MG63 (cell line): ENCODE results near the gene NOBOX. TPM values are rescaled to one million over a fixed set of nuclear protein-coding genes. Genes with fewer than 3 reads are reported as not detected.
"Not testable (repeated sequence)": the region's sequence is repeated elsewhere in the genome, so short reads cannot be mapped to it uniquely, and the experiment has no call there.

Source experiments
- DNase-seq: peaks from one replicate; pipeline ENCODE4 v3.0.0-alpha.2; 2020
- H3K27me3 ChIP-seq: fragments of 250-450 bp; sonication (Bioruptor Pico); 2 replicates; pipeline ENCODE4 v1.5.1; 2020; ENCODE audit warnings: mild to moderate bottlenecking, moderate library complexity
- H3K36me3 ChIP-seq: fragments of 250-450 bp; sonication (Bioruptor Pico); 2 replicates; pipeline ENCODE4 v1.5.1; 2020; ENCODE audit warnings: mild to moderate bottlenecking, moderate library complexity
- H3K4me3 ChIP-seq: fragments of 250-450 bp; sonication (Bioruptor Pico); 2 replicates; pipeline ENCODE4 v1.5.1; 2020; ENCODE audit warnings: mild to moderate bottlenecking, moderate library complexity
- H3K9me3 ChIP-seq: fragments of 250-450 bp; sonication (Bioruptor Pico); 2 replicates; pipeline ENCODE4 v1.5.1; 2020; ENCODE audit warnings: mild to moderate bottlenecking, moderate library complexity
- total RNA-seq: library from RNA; depleted of rRNA; stranded (reverse); fragments of >200 nt; shearing (Covaris generic); gene quantifications from 2 replicates; pipeline ENCODE4 v1.2.3, GENCODE V29; 2014; ENCODE audit warnings: low replicate concordance; rRNA removed

NOBOX gene
- total RNA-seq, 1 experiment from 2014 or later = not detected

GRCh38 chr7:144356860-144357259 is 46.6 kb downstream of the NOBOX start:
- not testable (repeated sequence) for H3K4me3 ChIP-seq, H3K36me3 ChIP-seq, DNase-seq, H3K27me3 ChIP-seq, H3K9me3 ChIP-seq

DNA sequence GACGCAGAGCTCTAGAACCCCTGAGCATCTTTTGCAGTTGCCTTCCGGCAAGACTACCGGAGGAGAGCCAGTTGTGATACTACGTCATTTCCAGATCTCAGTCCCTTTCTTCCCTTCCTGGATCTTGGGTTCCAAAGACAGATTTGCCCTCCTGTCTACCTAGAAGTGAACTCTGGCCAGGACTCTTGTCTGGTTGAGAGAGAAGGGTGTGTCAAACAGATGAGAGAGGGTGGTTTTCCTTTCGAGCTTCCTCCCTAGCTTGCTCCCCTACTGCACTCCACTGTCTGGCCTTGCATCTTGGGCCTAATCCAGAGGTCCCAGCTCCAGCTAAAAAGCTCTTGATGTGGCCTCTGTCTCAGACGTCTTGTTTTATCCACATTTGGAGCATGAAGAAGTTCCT is 47.3 kb downstream of the NOBOX start:
- not testable (repeated sequence) for H3K36me3 ChIP-seq

GRCh38 chr7:144355176-144355822 is 48.2 kb downstream of the NOBOX start, which contains the start of gene ARHGEF5:
TSS of gene ARHGEF5 (plus strand) at chr7:144355402. CDS start at chr7:144362670, 7,268 bp downstream.
- H3K4me3 ChIP-seq = peak within 1 kb of the TSS; percentile 47

More for the DNA sequence above, 47.3 kb downstream of the NOBOX start:
- DNase-seq, H3K4me3 ChIP-seq, H3K27me3 ChIP-seq, H3K9me3 ChIP-seq: not testable (repeated sequence)

GRCh38 chr7:144351667-144352066 is 51.8 kb downstream of the NOBOX start:
- not testable (repeated sequence) for DNase-seq

More at GRCh38 chr7:144355176-144355822, 48.2 kb downstream of the NOBOX start, which contains the start of gene ARHGEF5:
- not testable (repeated sequence) for H3K27me3 ChIP-seq, H3K36me3 ChIP-seq, H3K9me3 ChIP-seq, DNase-seq

DNA sequence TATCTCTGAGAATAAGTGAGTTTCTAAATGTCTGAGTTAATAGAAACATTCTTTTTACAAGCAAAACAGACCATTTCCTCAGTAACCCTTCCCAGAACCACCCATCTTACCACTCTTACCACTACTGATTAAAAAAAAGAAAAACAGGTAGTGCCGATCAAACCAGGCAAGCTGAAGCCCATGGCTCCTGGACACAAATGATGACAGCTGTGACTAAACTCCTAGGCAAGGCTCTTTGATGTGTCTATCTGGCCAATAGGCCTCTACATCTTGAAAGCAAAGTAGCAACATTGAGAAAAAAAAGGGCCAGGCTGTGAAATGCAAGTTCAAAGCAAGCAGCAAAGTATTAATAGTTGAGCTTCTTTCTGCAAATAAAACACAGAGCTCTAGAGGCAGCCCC is 54.9 kb downstream of the NOBOX start:
- not testable (repeated sequence) for H3K36me3 ChIP-seq, H3K27me3 ChIP-seq, H3K4me3 ChIP-seq, H3K9me3 ChIP-seq, DNase-seq

More at GRCh38 chr7:144351667-144352066, 51.8 kb downstream of the NOBOX start:
- not testable (repeated sequence) for H3K27me3 ChIP-seq, H3K36me3 ChIP-seq, H3K4me3 ChIP-seq, H3K9me3 ChIP-seq

Other genes with a start within 250 kb of the NOBOX start
- gene CTAGE4, start 220.2 kb downstream of the NOBOX start, total RNA-seq = 0.57 and 2.1 TPM in 2 replicates
- 0.76 TPM in 2 replicates for gene ARHGEF35, start 207.9 kb downstream of the NOBOX start, total RNA-seq
- gene OR2A42, start 164.1 kb downstream of the NOBOX start, total RNA-seq = not detected in 2 replicates
- 0.79 TPM in 1 of 2 replicates, not detected in the other for gene OR2A7, start 138.9 kb downstream of the NOBOX start, total RNA-seq
- 0.57 TPM in 1 of 2 replicates, not detected in the other for gene CTAGE8, start 134.4 kb downstream of the NOBOX start, total RNA-seq
- gene OR2A1, start 91.3 kb downstream of the NOBOX start, total RNA-seq = not detected in 2 replicates
- gene ARHGEF5, start 48.3 kb downstream of the NOBOX start, total RNA-seq = 2.0 and 2.7 TPM in 2 replicates